HG02943 (cell line): ENCODE data around the gene NRBF2.

Experiments
- ATAC-seq: cut with Tn5 transposase; IDR thresholded peaks from one replicate; pipeline ENCODE4 v1.9.1; 2021; ENCODE audit warnings: mild to moderate bottlenecking, low read depth, moderate library complexity; ENCODE audit not compliant: unreplicated experiment

Gene NRBF2

GRCh38 chr10:63157845-63158624, 24.9 kb downstream of the NRBF2 start:
- ATAC-seq = no peak

DNA sequence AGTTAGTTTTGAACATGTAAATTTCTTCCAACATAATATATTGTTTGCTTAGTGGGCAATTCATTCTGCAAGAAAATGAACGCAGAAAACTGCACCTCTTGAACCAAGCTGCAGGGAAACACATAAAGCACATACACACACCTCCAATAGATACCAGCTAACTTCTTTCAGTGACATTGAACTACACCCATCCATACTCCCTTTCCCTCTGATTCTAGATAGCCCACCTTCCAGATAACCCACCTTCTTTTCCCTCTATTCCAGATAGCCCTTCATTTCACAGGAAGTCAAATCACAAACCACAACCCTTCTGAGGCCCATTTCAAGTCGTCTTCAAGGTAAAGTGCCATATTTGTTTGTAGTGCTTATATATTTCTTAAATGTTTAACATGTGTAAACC, 28.5 kb downstream of the NRBF2 start:
- ATAC-seq = no peak

- ATAC-seq = no peak
Observed at GRCh38 chr10:63164166-63164623, 31.1 kb downstream of the NRBF2 start.

- ATAC-seq = no peak
Observed at GRCh38 chr10:63165249-63165648, 32.1 kb downstream of the NRBF2 start.

DNA sequence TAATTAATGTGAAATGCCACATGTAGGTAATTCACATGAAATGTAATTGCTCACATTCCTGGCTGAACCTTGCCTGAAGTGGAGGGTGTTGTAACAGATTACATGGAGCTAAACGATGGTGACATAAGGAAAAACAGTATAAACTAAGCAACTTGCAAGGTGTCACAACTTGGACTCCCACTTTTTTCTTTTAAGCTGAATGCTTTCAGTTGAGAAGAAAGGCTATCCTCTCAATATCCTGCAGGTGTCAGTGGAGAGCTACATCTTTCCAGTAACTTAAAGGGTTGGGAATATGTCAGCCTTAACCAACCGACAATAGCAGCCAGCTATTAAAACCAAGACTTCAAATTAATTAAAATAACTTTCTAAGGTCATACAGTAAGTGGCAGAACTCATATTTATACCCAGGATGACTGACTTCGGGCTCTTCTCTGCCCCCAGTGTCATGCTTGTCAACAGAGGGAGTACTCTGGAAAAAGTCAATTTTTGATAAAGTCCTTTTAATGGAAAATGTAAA, 33.7 kb downstream of the NRBF2 start:
- ATAC-seq = no peak

GRCh38 chr10:63168821-63169462, 35.8 kb downstream of the NRBF2 start:
- ATAC-seq = no peak

- no peak for ATAC-seq
Observed at GRCh38 chr10:63169624-63170023, 36.5 kb downstream of the NRBF2 start.

DNA sequence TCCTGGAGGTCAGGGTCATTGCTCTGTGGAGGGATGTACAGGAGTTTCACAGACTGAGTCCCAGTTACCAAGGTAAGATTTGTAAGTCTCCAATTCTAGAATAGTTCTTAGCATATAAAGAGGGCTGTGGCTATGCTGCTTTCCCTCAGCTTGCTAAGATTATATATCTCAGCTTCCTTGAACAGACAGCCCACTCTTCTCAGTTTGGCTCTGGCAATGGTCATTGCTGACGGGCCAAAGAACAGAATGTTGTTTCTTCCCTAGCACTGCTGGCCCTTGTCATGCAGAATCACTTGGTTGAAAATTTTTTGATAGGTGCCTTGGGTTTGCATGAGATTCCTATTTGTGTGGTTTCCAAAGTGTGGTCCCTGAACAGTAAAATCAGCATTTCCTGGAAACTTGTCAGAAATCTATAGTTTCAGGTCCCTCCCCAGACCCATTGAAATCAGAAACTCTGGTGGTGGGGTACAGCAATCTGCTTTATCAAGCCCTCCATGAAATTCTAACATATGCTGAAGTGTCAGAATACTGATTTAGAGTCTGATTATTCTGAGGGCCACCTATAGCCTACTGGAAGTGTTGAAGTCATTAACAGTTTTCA, 38.2 kb downstream of the NRBF2 start:
- ATAC-seq = no peak

DNA sequence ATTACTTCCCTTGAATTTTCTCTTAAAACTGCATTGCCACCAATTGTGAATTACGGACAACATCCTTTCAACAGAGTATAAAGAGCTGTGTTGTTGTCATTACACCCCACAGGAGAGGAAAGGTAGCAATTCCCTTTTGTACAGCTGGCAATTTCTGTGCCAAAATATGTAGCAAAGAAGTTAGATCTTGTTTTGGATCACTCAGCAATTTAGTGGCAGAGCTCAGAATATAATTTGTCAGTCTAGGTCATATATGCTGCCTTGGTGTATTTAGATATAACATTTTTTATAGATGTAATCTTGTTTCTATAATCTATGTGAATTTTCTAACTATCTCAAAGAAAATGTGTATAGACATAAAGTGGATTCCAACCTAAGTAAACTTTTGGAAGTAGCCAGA, 38.8 kb downstream of the NRBF2 start:
- ATAC-seq = no peak

GRCh38 chr10:63173468-63174232, 40.5 kb downstream of the NRBF2 start:
- ATAC-seq = peak; percentile 100

DNA sequence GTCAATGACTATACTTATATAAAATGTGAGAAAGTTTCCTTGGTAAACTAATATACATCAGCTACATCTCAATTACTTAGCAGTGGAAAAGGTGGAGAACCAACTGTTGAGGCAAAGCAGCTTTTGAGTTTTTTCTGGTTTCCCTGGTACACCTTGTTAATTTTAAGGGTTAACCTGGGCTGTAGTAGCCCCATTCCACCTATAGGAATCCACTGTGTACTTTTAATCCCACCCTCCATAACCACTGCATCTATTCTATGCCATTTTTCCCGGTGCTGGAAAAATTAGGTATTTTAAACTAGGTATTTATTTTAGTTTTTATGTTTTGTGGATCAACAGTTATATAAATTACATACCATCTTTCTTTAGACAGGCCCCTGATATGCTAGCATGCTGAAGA, 42.4 kb downstream of the NRBF2 start:
- no peak for ATAC-seq

DNA sequence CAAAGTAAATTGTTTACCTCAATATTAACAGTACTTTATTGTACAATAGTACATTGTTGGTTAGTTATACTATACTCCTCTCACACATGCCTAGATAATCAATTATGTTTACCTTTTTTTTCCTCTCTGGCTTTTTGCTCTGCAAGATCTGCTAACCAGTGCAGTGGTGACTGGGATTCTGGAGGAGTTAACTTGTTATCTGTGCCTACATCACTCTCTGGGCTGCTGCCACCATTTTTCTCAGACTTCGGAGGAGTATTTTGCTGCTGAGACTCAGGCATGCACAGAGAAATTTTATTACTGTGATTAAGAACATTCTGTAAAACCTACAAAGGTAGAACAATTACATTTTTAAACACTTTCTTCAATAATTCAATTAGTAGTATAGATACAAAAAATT, 59.7 kb downstream of the NRBF2 start:
- no peak for ATAC-seq

- no peak for ATAC-seq
Observed at GRCh38 chr10:63197344-63198092, 64.4 kb downstream of the NRBF2 start.

DNA sequence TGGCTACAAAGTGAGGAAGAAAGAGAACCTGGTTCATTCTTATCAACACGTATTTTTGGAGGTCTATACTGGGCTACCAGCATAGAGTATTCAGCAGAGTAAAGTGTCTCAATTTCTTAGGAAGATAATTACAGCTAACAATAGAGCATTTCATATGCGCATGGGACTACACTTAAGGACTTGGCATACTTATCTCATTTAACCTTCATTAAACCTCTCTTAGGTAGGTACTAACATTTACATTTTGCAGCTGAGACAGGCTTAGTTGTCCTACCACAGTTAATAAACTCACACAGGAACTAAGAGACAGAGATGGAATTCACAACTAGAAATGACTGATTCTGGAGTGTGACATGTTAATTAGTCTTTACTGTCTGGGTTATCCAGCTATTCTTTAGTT, 66.6 kb downstream of the NRBF2 start:
- no peak for ATAC-seq

DNA sequence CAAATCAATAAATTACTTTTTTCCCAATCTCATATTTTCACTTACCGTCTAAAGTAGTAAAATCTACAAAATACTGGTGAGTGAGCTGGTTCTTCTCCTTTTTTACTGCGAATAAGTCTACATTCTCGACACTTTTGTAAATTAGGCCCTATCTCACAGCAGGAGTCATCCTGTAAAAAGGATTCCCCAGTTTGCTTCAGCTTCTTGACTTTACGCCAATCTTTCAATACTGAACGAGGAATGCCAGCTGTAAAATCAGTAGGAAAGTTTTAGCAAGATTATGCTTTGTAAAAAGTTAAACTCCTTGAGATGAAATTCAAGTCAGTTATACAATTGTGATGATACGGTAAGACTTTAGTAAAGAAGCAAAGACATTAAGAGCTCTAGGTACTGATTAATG, 67.3 kb downstream of the NRBF2 start:
- no peak for ATAC-seq

GRCh38 chr10:63201118-63201517, 68.0 kb downstream of the NRBF2 start:
- no peak for ATAC-seq
